ENCODE results near the gene CPM.

The CPM gene

GRCh38 chr12:68932961-68933893, at the start of gene CPM:
Gene CPM, minus strand, starts transcription at chr12:68933171. Its CDS starts 334 bp downstream, at chr12:68932837.
- peak in 1 of 2 experiments; percentile 17 for DNase-seq

DNA sequence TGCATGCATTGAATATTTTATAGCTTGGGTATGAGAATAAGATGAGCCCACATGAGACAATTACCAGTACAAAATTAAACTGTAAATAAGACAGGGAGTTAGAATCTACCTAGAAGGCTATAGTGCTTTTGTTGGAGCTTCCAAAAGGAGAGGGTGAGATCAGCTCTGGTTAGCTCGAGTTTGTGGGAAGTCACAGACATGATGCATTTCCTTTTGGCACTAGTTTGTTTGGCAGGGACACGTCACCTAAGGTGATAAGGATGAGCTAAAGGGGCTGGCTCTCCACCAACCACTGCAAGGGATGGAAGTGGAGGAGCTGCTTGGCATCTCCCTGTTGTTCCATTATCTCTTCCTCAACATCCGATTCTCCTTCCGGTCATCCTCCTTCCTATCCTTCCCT, 48.5 kb upstream of the CPM start:
- DNase-seq, result no peak

GRCh38 chr12:68980476-68981212, 47.7 kb upstream of the CPM start:
- DNase-seq, result no peak

DNA sequence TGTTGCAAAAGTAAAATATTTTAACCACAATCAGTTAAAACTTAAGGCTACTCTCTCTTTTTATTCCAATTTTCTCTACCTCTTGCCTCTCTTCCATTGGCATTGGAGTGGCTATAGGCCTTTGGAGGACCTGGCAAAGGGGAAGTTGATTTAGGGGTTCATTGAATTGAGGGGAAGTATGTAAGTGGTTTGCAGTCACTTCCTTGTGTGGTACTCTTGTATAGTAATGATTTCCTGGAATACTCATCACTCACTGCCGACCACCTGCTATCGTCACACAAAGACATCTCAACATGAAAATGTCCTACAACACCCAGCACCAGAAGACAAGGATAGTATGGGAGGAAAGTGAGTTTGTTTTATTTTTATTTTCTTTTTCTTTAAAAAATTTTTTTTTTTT, 45.7 kb upstream of the CPM start:
- DNase-seq, result peak; percentile 60 to 67

DNA sequence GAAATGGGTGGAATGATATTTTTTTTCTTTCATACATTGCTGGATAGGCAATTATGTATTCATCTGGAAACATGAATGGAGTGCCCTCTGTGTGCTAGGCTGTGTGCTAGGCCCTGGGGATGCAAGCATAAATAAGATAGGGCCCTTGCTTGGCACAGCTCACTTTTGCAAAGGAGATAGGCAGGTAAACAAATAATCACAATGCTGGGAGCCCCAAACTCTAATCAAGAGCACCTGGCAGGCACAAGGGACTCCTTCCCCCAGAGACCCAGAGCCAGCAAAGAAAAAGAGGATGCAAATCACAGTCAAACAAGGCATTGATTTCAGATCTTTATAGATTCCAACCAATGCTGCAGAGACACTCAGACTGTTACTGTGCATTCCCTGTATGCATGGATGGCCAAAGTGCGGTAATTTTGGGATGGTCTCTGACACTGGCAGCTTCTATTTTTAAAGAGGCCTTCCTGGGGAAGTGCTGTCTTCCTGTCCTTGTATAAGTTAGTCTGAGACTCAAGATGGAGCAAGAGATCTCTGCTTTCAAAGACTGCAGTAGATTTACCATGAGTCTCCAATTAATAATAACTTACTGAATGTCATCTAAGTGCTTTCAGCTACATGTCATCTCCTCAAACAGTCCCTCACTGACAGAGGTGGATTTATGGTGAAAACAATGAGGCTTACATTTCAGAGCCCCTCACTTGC, 45.1 kb upstream of the CPM start:
- peak; percentile 45 to 60 for DNase-seq

DNA sequence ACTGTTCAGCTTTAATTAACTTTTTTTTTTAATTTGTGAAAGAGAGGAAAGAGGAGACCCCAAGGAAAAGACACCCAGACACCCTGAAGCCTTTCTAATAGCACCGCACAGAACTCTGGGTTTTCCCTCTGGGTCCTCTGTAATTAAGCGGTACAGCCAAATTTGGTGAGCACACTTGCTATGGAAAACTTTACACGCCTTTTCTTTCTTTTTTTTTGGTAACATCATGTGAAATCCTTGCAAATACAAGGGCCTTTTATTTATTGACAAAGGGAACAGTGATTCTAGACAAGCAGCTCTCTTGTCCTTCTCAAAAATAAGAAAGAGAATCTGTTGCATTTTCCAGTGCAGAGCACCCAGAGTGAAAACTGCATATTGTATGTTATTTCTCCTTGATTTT, 44.4 kb upstream of the CPM start:
- DNase-seq, result no peak

- DNase-seq, result no peak
Measured at GRCh38 chr12:68976395-68976841, 43.4 kb upstream of the CPM start.

DNA sequence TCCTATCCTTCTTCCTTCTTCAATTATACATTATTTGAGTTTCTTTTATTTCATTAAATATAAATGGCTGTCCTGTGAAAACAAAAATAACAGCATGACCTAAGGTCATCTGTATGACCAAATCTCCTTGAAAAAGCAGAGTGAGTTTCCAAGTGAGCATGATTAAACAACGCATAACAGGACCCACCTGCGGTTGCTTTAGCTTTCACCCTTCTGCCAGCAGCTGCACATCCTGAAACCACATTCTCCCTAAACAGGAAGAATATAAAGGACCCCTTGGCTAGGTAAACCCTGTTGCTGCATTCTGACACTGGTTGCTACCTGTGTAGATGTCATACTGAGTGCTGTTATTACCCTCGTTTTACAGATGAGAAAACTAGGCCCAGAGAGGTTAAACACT, 42.8 kb upstream of the CPM start:
- no peak for DNase-seq

- no peak for DNase-seq
Measured at GRCh38 chr12:68972595-68972994, 39.6 kb upstream of the CPM start.

GRCh38 chr12:68971404-68971803, 38.4 kb upstream of the CPM start:
- no peak for DNase-seq

DNA sequence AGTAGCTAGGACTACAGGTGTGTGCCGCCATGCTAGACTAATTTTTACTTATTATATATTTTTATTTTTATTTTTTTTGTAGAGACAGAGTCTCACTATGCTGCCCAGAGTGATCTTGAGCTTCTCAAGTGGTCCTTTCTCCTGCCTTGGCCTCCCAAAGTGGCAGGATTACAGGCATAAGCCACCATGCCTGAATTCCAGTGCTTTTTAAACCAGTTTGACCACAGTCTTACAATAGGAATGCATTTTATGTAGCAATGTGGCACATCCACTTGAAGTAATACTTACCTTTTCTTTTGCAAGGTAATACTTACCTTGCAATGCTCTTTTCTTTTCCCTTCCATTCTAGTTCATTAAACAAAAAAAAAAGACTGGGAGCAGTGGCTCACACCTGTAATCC, 38.0 kb upstream of the CPM start:
- DNase-seq, result no peak

GRCh38 chr12:68970306-68970705, 37.3 kb upstream of the CPM start:
- no peak for DNase-seq

- DNase-seq, result no peak
Measured at GRCh38 chr12:68967046-68967445, 34.1 kb upstream of the CPM start.

- DNase-seq, result no peak
Measured at GRCh38 chr12:68963856-68964745, 31.1 kb upstream of the CPM start.

GRCh38 chr12:68962877-68963855, 30.2 kb upstream of the CPM start:
- DNase-seq, result peak; percentile 40 to 56

GRCh38 chr12:68959891-68960464, 27.0 kb upstream of the CPM start:
- DNase-seq, result no peak

- no peak for DNase-seq
Measured at GRCh38 chr12:68959143-68959858, 26.3 kb upstream of the CPM start.

DNA sequence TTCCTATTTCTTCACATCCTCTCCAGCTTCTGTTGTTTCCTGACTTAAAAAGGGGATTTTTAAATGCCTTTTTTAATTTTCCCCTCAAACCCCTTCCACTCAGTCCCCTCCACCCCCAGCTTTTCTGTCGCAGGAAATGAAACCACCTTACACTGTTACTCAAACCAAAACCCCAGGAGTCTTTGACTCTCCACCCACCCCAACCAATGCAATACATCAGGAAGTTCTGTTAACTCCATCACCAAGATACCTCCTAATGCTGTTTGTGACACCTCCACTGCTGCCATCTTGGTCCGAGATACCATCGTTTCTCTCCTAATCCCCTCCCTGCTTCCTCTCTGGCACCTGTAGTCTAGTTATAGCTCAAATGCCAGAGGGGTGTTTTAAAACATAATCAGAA, 25.4 kb upstream of the CPM start:
- no peak for DNase-seq

- DNase-seq, result no peak
Measured at GRCh38 chr12:68957273-68957672, 24.3 kb upstream of the CPM start.

DNA sequence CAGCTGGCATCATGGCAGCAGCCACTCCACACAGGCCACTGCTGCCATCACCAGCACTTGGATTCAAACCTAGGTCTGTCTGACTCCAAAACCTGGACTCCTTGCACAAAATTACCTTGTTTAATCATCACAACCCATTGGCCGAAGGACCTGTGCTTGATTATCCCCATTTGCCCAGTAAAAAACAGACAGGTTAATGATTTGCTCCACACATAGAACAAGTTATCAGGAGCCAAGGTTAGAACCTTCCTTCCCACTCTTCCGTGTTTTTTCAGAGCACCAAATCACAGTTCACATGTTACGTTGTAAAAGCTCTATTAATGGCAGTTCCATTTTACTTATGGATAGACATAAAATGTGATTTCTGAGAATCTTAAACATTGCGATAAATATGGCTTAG, 23.5 kb upstream of the CPM start:
- no peak for DNase-seq
